ENCODE results near the gene MYG1. TPM values are rescaled to one million over a fixed set of nuclear protein-coding genes. Genes with fewer than 3 reads are reported as not detected.

Gene MYG1
- total and polyA plus RNA-seq, 2 experiments from 2014 or later = 25.5 to 35.9 TPM

DNA sequence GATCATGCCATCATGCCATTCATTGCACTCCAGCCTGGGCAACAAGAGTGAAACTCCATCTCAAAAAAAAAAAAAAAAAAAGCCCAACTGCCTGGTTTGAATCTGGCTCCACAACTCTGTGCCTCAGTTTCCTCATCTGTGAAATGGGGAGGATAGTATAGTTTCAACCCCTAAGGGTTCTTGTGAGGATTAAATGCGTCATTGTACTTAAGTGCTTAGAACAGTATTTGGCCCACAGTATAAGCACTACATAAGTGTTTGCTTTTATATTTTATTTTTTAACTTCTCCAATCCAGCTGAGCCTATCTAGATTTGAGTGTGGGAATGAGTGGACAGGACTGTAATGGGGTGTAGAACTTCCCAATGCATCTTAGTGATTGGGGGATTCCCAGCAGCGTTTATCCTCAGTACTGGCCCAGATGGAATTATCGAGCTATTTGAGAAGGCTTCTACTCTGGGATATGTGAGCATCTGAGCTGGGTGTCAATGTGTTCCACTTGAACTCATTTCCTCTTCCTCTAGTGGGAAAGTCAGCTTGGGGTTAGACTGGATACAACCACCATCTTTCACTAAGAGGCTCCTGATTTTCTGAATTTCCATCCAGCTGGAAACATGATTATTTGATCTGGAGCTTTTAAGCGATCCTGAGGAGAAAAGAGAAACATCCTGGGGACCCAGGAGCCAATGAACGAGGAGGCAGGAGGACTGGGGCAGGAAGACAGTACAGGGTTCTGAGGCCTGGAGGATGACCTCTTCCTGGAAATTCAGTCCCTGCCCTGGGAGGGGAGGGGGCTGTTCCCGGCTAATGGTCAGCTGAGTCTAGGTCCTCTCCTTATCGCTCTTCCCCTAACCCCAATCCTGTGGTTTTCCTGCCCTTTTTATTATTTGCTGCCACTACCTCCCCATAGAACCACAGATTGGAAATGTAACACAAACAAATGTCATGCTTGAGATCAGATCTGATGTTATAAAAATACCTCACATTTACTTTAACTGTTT is 40.7 kb upstream of the MYG1 start:
- Histone ChIP-seq H3K9me2 (replicated peaks; ENCODE audit: insufficient read depth) (no peaks in the 10 kb centered on the region), H3K79me2 (peaks cover 12% of the 10 kb centered on the region), H3K27ac (no peak overlapping the region), H3K27me3 (no peaks in the 10 kb centered on the region), H3K4me3 (no peak overlapping the region), H3K9me3 (ENCODE audit: low read depth) (no peaks in the 10 kb centered on the region), H3K4me2 (no peak overlapping the region), H3K4me1 (ENCODE audit: insufficient read depth) (no peaks in the 10 kb centered on the region), H4K20me1 (ENCODE audit: insufficient read depth, poor library complexity, severe bottlenecking) (no peaks in the 10 kb centered on the region), H3K36me3 (replicated peaks; ENCODE audit: insufficient read depth, low read depth) (no peaks in the 10 kb centered on the region), H2AFZ (no peak overlapping the region)
- no peak for DNase-seq (ENCODE audit: low spot score)
- no peak for TF ChIP-seq EZH2phosphoT487 (IDR thresholded peaks at IDR 0.05; ENCODE audit: low read depth, severe bottlenecking, unreplicated experiment)
- no peak for TF ChIP-seq EZH2 (IDR thresholded peaks at IDR 0.05; ENCODE audit: borderline replicate concordance)
- TF ChIP-seq, protein P1, sequence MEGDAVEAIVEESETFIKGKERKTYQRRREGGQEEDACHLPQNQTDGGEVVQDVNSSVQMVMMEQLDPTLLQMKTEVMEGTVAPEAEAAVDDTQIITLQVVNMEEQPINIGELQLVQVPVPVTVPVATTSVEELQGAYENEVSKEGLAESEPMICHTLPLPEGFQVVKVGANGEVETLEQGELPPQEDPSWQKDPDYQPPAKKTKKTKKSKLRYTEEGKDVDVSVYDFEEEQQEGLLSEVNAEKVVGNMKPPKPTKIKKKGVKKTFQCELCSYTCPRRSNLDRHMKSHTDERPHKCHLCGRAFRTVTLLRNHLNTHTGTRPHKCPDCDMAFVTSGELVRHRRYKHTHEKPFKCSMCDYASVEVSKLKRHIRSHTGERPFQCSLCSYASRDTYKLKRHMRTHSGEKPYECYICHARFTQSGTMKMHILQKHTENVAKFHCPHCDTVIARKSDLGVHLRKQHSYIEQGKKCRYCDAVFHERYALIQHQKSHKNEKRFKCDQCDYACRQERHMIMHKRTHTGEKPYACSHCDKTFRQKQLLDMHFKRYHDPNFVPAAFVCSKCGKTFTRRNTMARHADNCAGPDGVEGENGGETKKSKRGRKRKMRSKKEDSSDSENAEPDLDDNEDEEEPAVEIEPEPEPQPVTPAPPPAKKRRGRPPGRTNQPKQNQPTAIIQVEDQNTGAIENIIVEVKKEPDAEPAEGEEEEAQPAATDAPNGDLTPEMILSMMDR (IDR thresholded peaks at IDR 0.05; ENCODE audit: poor library complexity) = no peak
- 83% methylated on average over 7 of the region's 7 CpGs for WGBS (ENCODE audit: low lambda C conversion rate, missing lambda C conversion rate)

DNA sequence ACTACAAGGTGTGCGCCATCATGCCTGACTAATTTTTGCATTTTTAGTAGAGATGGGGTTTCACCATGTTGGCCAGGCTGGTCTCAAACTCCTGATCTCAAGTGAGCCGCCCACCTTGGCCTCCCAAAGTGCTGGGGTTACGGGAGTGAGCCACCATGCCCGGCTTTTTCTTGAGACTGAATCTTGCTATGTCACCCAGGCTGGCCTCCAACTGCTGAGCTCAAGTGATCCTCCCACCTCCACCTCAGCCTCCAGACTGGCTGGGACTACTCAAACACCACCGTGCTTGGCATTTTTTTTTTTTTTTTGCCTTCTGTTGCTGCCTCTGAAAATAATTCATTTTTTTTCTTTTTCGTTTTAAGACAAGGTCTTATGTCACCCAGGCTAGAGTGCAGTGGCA is 39.6 kb upstream of the MYG1 start:
- 94% methylated on average over 6 of the region's 6 CpGs for WGBS (ENCODE audit: low lambda C conversion rate, missing lambda C conversion rate)
- H3K4me2 ChIP-seq = no peak overlapping the region
- H3K9me2 ChIP-seq (replicated peaks; ENCODE audit: insufficient read depth) = no peaks in the 10 kb centered on the region
- DNase-seq (ENCODE audit: low spot score) = no peak
- no peaks in the 10 kb centered on the region for H3K36me3 ChIP-seq (replicated peaks; ENCODE audit: insufficient read depth, low read depth)
- no peaks in the 10 kb centered on the region for H3K9me3 ChIP-seq (ENCODE audit: low read depth)
- peaks cover 2% of the 10 kb centered on the region for H3K79me2 ChIP-seq
- no peak overlapping the region for H3K27ac ChIP-seq
- no peaks in the 10 kb centered on the region for H4K20me1 ChIP-seq (ENCODE audit: insufficient read depth, poor library complexity, severe bottlenecking)
- H3K4me3 ChIP-seq = no peak overlapping the region
- H3K27me3 ChIP-seq = no peaks in the 10 kb centered on the region
- H3K4me1 ChIP-seq (ENCODE audit: insufficient read depth) = no peaks in the 10 kb centered on the region
- no peak overlapping the region for H2AFZ ChIP-seq
- TF ChIP-seq EZH2phosphoT487 (IDR thresholded peaks at IDR 0.05; ENCODE audit: low read depth, severe bottlenecking, unreplicated experiment) = no peak
- TF ChIP-seq EZH2 (IDR thresholded peaks at IDR 0.05; ENCODE audit: borderline replicate concordance) = no peak
- TF ChIP-seq, protein P1 (IDR thresholded peaks at IDR 0.05; ENCODE audit: poor library complexity) = no peak

DNA sequence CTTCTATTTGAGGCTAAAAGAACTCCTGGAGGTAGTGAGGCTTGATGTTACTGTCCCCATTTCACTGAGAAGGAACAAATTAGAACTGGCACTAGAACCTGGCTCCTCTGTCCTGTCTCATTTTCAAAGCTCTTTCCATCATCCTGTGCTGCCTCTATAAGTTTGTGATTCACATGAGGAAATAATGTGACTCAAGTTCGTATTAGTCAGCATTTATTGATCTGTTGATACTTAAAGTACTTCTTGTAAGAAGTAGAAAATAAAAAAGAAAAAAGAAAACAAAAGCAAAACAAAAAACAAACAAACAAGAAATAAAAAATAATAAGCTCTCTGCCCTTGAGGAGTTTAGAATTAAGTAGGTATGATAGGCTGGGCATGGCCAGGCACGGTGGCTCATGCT is 33.7 kb upstream of the MYG1 start:
- peaks cover 3% of the 10 kb centered on the region for H3K4me1 ChIP-seq (ENCODE audit: insufficient read depth)
- H3K27ac ChIP-seq = no peak overlapping the region
- no peaks in the 10 kb centered on the region for H4K20me1 ChIP-seq (ENCODE audit: insufficient read depth, poor library complexity, severe bottlenecking)
- H3K79me2 ChIP-seq = peaks cover 14% of the 10 kb centered on the region
- TF ChIP-seq EZH2phosphoT487 (IDR thresholded peaks at IDR 0.05; ENCODE audit: low read depth, severe bottlenecking, unreplicated experiment) (no peak), EZH2 (IDR thresholded peaks at IDR 0.05; ENCODE audit: borderline replicate concordance) (no peak)
- TF ChIP-seq, protein P1 (IDR thresholded peaks at IDR 0.05; ENCODE audit: poor library complexity) = no peak
- no peaks in the 10 kb centered on the region for H3K27me3 ChIP-seq
- H3K9me2 ChIP-seq (replicated peaks; ENCODE audit: insufficient read depth) = no peaks in the 10 kb centered on the region
- no peak overlapping the region for H3K4me3 ChIP-seq
- no peaks in the 10 kb centered on the region for H3K36me3 ChIP-seq (replicated peaks; ENCODE audit: insufficient read depth, low read depth)
- no peak overlapping the region for H2AFZ ChIP-seq
- H3K9me3 ChIP-seq (ENCODE audit: low read depth) = no peaks in the 10 kb centered on the region
- WGBS (ENCODE audit: low lambda C conversion rate, missing lambda C conversion rate) = 91% methylated on average over 2 of the region's 2 CpGs
- H3K4me2 ChIP-seq = no peak overlapping the region
- no peak for DNase-seq (ENCODE audit: low spot score)
